GM18498 (cell line): ENCODE measurements around the gene GDAP1L1.

Experiments used
- ATAC-seq: cut with Tn5 transposase; IDR thresholded peaks from one replicate; pipeline ENCODE4 v1.9.1; 2021; ENCODE audit warnings: mild to moderate bottlenecking, moderate library complexity; ENCODE audit not compliant: unreplicated experiment

Gene GDAP1L1

GRCh38 chr20:44251284-44251683 lies 4.2 kb downstream of the GDAP1L1 start:
- ATAC-seq: no peak

- ATAC-seq: no peak
Measured at GRCh38 chr20:44253528-44253927, 6.4 kb downstream of the GDAP1L1 start.

- ATAC-seq: no peak
Measured at GRCh38 chr20:44254073-44254472, 7.0 kb downstream of the GDAP1L1 start.

DNA sequence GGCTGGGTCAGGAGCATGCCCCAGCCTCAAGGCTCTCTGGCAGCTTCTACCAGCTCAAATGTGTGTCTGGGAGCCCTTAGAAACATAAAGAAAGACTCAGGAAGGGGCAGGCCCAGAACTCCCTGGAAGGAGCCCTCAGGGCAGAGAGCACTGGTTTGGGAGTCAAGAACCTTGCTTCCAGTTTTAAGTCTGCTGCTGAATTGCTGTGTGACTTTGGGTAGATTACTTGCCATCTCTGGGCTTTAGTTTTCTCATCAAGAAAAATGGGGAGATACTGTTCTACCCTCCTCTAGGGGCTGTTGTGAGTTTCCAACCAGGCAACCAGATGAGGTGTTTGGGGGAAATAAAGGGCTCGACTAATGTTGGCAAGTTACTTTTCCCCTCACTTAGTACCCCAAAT lies 8.8 kb downstream of the GDAP1L1 start:
- ATAC-seq: no peak

- ATAC-seq: no peak
Measured at GRCh38 chr20:44256961-44257360, 9.9 kb downstream of the GDAP1L1 start.

GRCh38 chr20:44258226-44258890 lies 11.2 kb downstream of the GDAP1L1 start:
- no peak for ATAC-seq

DNA sequence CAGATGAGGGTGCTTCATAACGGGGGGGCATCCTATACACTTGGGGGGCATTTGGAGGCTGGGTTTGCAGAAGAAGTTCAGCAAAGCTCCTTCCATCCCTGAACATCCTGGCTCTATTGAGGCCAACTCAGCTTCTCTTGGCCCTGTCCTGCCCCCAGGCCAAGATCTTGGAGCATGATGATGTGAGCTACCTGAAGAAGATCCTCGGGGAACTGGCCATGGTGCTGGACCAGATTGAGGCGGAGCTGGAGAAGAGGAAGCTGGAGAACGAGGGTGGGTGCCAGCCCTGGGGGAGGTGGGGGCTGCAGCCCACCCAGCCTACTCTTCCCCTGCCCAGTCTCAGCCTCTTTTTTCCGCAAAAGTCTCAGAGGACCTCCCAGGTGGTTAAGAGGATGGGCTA lies 17.2 kb downstream of the GDAP1L1 start:
- no peak for ATAC-seq

- no peak for ATAC-seq
Measured at GRCh38 chr20:44268802-44269201, 21.7 kb downstream of the GDAP1L1 start.

DNA sequence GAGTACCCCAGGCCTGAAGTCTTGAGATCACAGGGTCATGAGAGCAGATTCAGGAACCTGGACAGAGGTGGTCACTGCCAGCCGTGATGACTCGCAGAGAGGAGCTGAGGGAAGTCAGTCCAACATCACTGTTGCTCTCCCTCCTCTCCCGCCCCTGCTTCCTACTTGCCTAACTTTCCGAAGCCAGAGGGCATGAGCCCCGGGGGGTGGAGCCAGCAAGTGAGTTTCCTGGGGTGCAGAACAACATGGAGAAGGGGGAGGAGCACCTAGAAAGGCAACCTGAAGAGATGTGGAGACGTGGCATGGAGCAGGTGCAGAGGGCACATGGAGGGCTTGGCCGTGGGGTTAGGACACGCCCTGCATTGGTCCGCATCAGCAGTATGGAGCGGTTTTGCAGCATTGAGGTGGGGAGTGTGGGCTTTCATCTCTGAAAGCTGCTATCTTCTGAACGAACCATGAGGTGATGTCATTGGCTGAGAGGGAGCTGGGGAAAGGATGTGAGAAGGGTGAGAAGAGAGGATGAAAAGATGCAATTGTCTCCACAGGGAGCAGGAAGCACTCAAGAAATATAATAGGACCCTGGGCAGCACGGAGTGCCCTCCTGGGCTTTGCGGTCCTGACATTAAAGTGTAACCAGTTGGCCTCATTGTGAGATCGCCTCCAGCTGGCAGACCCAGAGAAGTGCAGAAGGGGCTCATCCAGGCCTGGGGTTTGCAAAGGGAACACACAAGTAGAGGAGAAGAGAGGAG lies 25.0 kb downstream of the GDAP1L1 start:
- no peak for ATAC-seq

DNA sequence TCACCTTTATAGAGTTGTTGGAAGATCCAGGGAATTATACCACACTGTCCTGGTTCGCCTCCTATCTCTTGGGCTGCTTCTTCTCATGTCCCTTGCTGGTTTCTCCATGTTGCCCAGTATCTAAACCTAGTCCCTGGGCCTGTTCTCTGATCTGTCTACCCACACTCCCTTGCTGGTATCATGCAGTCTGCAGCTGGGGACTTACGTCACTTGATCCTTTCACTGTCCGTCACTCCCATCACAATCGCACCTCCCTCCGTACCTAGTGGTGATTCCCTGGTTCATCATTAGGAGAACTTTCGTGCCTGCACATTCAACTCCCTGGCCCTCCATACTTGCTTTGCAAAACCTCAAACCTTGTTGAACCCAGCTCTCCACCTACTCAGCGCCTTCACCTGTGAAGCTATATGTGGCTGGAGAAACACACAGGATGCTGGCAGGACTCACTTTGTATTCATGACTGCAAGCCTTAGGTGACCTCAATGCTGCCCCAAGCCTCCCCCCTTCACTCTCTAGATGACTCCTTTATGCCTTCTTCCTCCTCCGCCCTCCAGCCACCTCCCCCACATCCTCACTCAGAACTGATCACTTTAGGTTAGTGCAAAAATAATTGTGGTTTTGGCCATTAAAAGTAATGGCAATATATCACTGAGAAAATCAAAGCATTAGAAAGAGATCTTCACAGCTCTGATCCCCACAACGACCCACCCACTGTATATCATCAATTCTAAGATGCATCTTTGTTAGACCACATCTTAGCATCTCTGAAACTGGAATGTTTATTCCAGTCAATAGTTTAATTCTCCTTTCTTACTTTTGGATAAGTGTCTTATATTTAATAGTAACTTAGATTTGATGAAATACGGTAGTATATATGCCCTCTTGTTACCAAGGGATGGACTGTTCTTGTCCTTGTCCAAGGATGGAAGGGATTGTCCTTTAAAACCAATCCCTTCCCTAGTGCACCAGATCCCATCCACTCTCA lies 26.4 kb downstream of the GDAP1L1 start:
- ATAC-seq: no peak

DNA sequence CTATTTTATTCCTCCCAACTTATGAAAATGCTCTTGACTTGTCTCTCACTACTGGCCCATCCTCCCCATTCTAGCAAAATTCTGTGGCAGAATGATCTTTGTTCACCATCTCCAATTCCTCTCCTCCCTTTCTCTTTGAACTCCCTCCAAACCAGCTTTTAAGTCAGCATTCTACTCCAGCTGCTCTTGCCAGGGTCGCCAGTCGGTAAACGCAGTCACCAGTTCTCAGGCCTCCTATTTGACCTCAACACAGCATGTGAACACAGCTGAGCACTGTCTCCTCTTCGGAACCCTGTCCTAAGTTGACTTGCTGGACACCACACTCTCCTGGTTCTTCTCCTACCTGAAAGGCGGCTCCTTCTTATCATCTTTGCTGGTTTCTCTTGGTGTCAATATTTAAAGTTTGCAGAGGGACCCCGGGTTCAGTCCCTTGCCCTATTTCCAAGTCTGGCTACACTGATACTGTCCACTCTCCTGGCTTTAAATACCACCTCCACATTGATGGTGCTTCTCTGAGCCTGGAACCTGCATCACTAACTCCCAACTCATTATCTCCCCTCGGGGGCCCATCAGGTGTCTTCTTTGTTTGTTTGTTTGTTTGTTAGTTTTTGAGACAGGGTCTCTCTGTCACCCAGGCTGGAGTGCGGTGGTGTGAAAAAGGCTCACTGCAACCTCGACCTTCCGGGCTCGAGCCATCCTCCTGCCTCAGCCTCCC lies 27.4 kb downstream of the GDAP1L1 start:
- ATAC-seq: no peak

- ATAC-seq: no peak
Measured at GRCh38 chr20:44279228-44279627, 32.1 kb downstream of the GDAP1L1 start.

GRCh38 chr20:44280387-44280786 lies 33.3 kb downstream of the GDAP1L1 start:
- ATAC-seq: no peak

- no peak for ATAC-seq
Measured at GRCh38 chr20:44282192-44282591, 35.1 kb downstream of the GDAP1L1 start.

GRCh38 chr20:44284032-44284431 lies 36.9 kb downstream of the GDAP1L1 start:
- no peak for ATAC-seq

GRCh38 chr20:44287272-44288097 lies 40.4 kb downstream of the GDAP1L1 start:
- no peak for ATAC-seq

DNA sequence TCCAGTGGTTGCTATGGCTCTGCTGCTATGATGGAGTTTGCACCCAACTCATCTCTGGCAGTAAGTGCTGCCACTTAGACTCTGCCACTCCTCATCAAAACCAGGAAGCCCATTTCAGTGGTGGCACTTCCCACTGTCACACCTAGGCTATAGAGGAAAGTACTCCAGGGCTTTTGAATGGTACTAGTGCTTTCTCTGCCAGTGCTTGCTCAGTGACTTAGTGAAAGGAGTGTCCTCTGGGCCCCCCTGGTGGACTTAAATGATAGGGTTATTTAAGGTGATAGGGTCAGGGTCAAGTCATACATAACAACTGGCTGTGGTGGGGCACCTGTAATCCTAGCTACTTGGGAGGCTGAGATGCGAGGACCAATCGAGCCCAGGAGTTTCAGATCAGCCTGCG lies 41.1 kb downstream of the GDAP1L1 start:
- no peak for ATAC-seq

- ATAC-seq: no peak
Measured at GRCh38 chr20:44291754-44292153, 44.6 kb downstream of the GDAP1L1 start.

GRCh38 chr20:44296011-44296410 lies 48.9 kb downstream of the GDAP1L1 start:
- no peak for ATAC-seq

DNA sequence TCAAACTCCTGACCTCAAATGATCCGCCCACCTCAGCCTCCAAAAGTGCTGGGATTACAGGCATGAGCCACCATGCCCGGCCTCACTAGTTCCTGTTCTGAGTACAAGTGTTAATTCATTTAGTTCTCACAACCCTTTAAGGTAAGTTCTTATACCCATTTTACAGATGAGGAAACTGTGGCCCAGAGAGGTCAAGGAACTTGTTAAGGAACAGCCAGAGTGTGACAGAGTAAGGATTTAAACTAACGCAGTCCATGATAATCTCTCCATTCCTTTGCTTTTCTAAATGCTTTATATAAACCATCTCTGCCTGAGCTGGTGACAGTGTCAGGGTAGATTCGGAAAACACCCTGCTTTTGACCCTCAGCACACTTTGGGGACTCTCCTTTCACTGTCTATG lies 50.6 kb downstream of the GDAP1L1 start:
- no peak for ATAC-seq
